ENCODE results near the gene SLC14A1.

- TF ChIP-seq CTCF (IDR thresholded peaks at IDR 0.05 in 4 of 5, conservative IDR thresholded peaks at IDR 0.05 in 1 of 5) (no peak), POLR2A (IDR thresholded peaks at IDR 0.05) (no peak)
Measured at GRCh38 chr18:45801416-45802004, 77.5 kb downstream of the SLC14A1 start.
